ENCODE measurements around the gene S100B.

The S100B gene

DNA sequence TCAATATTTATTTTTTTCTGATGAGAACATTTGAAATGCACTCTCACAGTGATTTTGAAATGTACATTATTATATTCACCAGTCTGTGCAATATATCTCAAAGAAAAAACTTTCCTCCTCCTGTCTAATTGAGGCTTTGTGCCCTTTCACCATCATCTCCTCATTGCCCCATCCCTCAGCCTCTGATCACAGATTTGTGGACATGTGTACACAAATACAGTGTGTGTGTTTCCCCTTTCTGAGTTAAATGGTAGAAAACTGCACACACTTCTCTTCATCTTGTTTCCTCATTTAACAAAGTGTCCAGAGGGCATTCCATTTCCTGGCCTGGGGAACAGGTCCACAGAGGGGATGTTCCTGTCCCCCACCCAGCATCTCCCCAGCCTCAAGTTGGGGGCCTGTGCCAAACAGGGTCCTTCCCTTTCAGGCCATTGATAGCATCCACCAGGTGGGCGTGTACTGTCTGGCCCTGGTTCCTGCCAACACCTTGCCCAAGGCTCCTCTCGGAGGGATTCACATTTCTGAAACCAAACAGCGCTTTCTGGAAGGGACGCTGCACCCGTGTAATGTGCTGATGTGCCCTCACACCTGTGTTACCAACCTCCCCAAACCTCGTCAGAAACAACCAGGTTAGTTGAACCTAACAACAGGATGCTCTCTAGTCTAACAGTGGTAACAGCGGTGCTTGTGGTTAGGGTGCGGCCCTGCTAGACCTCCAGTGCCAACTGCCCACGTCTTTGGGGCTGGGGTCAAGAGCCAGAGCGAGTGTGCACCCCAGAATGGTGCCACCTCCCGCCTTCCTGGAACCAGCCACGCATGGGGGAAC lies 54.6 kb downstream of the S100B start:
- TF ChIP-seq, protein P1, sequence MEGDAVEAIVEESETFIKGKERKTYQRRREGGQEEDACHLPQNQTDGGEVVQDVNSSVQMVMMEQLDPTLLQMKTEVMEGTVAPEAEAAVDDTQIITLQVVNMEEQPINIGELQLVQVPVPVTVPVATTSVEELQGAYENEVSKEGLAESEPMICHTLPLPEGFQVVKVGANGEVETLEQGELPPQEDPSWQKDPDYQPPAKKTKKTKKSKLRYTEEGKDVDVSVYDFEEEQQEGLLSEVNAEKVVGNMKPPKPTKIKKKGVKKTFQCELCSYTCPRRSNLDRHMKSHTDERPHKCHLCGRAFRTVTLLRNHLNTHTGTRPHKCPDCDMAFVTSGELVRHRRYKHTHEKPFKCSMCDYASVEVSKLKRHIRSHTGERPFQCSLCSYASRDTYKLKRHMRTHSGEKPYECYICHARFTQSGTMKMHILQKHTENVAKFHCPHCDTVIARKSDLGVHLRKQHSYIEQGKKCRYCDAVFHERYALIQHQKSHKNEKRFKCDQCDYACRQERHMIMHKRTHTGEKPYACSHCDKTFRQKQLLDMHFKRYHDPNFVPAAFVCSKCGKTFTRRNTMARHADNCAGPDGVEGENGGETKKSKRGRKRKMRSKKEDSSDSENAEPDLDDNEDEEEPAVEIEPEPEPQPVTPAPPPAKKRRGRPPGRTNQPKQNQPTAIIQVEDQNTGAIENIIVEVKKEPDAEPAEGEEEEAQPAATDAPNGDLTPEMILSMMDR (IDR thresholded peaks at IDR 0.05; ENCODE audit: insufficient read depth, missing control alignments), result no peak
- DNase-seq (ENCODE audit: insufficient read length, low spot score), result no peak
- no peak for FAIRE-seq

GRCh38 chr21:46549650-46550049 lies 55.2 kb downstream of the S100B start:
- no peak for FAIRE-seq
- DNase-seq (ENCODE audit: insufficient read length, low spot score), result no peak
- TF ChIP-seq, protein P1 (IDR thresholded peaks at IDR 0.05; ENCODE audit: insufficient read depth, missing control alignments), result no peak
